Measurements from ENCODE around the gene CYP2C9. TPM values are rescaled to one million over a fixed set of nuclear protein-coding genes. Genes with fewer than 3 reads are reported as not detected.

The CYP2C9 gene
- under 1 TPM in 1 of 4 donors, not detected in 3; 0.57 TPM for total RNA-seq

GRCh38 chr10:94938383-94938782 lies at the start of gene CYP2C9:
Gene CYP2C9, plus strand, starts transcription at chr10:94938658. Its CDS starts 25 bp downstream, at chr10:94938683.
- TF ChIP-seq CTCF (IDR thresholded peaks at IDR 0.05; ENCODE audit: low read depth) = no peak

- no peak for TF ChIP-seq CTCF (IDR thresholded peaks at IDR 0.05; ENCODE audit: low read depth)
Measured at GRCh38 chr10:94889123-94889522, 49.3 kb upstream of the CYP2C9 start.

- TF ChIP-seq CTCF (IDR thresholded peaks at IDR 0.05; ENCODE audit: low read depth) = no peak
Measured at GRCh38 chr10:94890264-94891022, 48.0 kb upstream of the CYP2C9 start.

- TF ChIP-seq CTCF (IDR thresholded peaks at IDR 0.05; ENCODE audit: low read depth) = no peak
Measured at GRCh38 chr10:94902080-94902479, 36.4 kb upstream of the CYP2C9 start.

GRCh38 chr10:94902570-94902969 lies 35.9 kb upstream of the CYP2C9 start:
- no peak for TF ChIP-seq CTCF (IDR thresholded peaks at IDR 0.05; ENCODE audit: low read depth)

GRCh38 chr10:94916423-94916822 lies 22.0 kb upstream of the CYP2C9 start:
- no peak for TF ChIP-seq CTCF (IDR thresholded peaks at IDR 0.05; ENCODE audit: low read depth)

GRCh38 chr10:94936721-94937120 lies 1.7 kb upstream of the CYP2C9 start:
- no peak for TF ChIP-seq CTCF (IDR thresholded peaks at IDR 0.05; ENCODE audit: low read depth)
